Myocyte (in vitro differentiated cells): Measurements from ENCODE around the gene S100A16. TPM values are rescaled to one million over a fixed set of nuclear protein-coding genes. Genes with fewer than 3 reads are reported as not detected.
"Not testable (repeated sequence)": the region's sequence is repeated elsewhere in the genome, so short reads cannot be mapped to it uniquely, and the experiment has no call there.

Experiments
- DNase-seq: peaks from one replicate; pipeline ENCODE4 v3.0.0-alpha.2; 2012; ENCODE audit warnings: low read depth
- polyA plus RNA-seq: library from polyadenylated mRNA; unstranded; fragments of >200 nt; gene quantifications from one replicate; pipeline ENCODE4 v1.2.1, GENCODE V29; 2012; ENCODE audit warnings: missing spikeins
- total RNA-seq: library from RNA; depleted of rRNA; stranded (reverse); fragments of >200 nt; gene quantifications from 2 replicates; pipeline ENCODE4 v1.2.3, GENCODE V29; 2014

Gene S100A16, protein sequence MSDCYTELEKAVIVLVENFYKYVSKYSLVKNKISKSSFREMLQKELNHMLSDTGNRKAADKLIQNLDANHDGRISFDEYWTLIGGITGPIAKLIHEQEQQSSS
- 591 and 800 TPM in 2 replicates for total RNA-seq
- 646 TPM for polyA plus RNA-seq

DNA sequence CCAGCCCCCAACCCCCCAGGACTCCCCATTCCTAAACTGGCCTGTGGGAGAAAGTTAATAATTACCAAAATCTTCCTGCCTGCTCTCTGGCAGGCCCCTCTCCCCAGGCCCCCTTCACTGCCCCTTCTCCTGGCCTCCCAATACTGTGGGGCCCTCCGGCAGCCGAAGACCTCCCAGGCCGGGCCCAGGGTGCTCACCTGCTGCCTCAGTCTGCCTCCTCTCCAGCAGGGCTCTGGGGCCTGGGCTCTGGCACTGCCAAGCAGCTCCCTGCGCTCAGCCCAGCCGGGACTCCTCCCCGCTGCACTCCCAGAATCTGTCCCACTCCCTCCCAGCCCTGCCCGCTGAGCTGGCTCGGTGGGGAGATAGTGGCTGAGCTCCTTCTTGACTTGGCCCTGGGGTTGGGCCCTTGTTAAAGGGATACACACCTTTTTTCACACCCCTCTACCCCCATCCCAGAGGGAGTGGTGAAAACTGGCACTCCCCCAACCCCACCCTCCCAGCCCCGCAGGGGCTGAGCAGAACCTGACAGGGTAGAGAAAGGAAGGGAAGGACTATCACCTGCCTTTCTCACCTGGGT lies at the start of gene S100A16:
S100A16 (minus strand) TSS at position 383 of the 577 bp plus-strand sequence. CDS start 4,986 bp downstream, outside the sequence.
- DNase-seq: peak; percentile 90

DNA sequence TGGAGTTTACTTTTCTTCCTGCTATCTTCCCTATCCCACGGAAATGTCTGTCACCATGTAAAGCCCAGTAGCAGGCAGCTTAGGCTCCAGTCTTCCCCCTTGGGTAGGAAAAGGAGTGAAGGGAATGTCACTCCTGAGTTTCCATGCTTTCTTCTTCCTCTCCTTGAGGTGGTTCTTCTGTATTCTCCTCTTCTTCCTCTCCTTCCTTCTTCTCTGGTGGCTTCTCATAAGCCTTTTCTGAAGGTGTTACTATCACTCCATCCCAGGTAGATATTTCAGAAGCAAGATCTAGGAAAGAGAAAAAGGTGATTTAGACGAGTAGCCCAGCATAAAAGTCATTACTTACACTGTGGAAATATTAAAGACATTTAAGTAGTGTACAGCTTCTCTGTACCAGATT lies 49.3 kb upstream of the S100A16 start:
- no peak for DNase-seq

DNA sequence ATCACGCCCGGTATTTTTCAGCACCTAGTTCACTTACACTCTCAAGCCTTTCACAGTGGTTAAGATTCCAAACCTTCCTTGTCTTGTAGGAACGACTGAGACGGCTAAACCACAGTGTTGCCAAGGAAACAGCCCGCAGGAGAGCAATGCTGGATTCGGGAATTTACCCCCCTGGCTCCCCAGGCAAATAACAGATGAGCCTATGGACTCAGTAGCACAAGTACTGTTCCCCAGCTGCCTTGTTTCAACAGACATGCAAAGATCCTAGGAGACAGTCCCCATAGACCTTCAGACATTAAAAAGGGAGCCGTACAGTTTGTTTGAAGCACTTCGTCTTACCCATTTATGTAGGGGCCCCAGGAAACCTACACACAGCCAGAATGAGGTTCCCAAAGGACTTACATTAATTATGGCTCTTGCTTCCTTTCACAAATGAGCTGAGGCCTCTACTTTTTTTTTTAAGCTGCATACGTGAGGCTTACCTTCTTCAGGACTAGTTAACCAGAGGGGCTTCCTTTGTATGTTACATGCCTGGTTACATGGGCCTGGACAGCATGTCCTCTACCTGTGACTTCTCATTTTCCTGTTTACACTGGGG lies 48.3 kb upstream of the S100A16 start:
- DNase-seq: no peak

DNA sequence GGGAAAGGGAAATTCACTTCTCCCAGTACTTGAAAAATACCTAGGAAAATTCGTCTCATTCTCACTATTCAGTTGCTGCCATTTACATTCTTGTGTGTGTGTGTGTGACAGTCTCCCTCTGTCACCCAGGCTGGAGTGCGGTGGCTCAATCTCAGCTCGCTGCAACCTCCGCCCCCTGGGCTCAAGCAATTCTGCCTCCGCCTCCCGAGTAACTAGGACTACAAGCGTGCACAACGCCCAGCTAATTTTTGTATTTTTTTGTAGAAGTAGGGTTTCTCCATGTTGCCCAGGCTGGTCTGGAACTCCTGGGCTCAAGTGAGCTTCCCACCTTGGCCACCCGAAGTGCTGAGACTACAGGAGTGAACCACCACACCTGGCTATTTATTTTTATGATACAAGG lies 46.7 kb upstream of the S100A16 start:
- no peak for DNase-seq

DNA sequence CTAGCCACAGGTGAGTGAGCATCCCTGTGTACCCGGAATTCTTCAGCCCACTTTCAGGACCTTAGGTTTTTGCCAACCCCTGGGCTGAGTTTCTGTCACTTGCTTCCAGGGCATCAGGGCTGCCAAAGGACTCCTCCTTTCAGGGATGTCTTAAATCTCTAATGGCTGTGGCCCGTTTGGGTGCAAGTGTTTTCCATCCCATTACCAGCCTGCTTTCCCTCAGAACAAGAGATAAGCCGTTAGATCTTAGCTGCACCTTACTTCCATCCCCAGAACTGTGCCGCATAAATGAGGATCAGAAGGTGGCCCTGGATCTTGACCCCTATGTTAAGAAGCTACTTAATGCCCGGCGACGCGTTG lies 46.2 kb upstream of the S100A16 start:
- no peak for DNase-seq

DNA sequence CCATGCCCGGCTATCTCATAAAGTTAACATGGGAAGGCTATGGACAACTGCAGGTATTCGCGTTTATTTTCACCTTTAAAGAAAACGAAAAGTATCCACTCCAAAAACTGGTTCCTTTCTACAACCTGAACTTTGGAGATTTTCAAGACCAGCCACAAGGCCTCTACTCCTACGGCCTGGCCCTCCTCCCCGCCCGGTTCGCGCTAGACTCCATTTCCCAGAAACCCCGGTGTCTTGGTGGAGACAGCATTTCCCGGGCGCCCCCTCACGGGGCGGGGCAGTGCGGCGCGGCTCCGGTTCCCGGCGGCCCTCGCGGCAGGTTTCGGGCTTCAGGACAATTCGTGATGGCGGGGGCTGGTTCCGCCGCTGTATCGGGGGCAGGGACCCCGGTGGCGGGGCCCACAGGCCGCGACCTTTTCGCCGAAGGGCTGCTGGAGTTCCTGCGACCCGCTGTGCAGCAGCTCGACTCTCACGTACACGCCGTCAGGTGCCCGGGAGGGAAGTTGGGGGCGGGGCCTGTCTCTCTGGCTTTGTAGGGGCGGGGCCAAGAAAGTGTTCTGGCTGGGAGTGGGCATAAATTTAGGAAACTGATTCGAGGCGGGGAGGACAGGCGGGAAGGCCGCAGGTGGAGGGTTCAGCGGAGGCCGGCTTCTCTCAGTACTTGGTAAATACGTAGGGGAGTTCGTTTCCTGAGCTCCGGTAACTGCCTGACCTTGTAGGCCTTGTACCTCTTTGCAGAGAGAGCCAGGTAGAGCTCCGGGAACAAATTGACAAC lies 45.6 kb upstream of the S100A16 start, which contains the start of gene SNAPIN:
SNAPIN (plus strand) TSS at position 304 of the 775 bp plus-strand sequence; CDS start at position 345, 41 bp downstream.
- peak; percentile 93 for DNase-seq

DNA sequence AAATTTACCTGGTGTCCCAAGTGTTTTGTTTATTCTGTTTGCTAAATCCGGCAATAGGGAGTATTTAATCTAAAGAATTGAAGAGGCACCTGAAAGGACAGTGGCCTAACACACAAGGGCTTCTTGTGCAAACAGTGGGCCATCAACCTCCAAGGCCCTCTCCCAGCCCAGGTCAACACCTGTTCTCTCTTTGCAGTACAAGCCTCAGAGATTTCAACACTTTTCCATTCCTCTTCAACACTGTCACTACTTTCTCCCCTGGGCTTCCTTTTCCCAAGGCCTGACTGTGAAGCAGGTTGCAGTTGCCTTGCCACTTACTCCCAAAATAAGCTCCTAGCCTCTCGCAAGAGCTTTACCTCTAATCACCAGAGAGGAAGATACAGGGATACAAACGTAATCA lies 42.4 kb upstream of the S100A16 start:
- no peak for DNase-seq

DNA sequence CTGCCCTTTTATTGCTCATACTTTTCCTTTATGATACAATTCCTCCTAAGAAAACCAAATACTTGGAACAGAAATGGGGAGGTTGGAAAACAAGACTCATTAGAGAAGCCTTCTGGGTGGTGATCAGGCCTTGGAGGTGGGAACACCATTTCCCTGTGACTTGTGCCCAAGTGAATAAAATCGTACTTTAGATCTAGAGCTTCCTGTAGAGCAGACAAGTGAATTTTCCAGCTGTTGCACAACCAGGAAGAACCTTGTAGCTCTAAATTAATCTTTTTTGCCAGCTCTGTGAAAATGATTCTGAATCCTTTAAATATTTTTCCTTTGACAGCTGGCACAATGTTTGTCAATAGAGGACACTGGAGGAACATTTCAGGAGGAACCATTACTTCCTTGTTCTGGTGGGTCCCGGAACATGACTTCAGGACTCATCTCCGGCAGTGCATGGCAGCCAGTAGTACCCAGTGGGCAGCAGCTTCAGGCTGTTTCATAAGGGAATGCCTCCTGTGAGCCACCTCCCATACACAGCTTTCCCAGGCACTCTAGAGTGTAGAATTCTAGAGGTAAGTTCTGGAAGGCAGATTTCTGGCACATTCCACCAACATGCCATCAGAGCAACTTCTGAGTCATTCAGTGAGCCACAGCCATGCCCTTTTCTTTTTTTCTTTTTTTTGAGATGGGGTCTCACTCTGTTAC lies 40.0 kb upstream of the S100A16 start:
- no peak for DNase-seq

DNA sequence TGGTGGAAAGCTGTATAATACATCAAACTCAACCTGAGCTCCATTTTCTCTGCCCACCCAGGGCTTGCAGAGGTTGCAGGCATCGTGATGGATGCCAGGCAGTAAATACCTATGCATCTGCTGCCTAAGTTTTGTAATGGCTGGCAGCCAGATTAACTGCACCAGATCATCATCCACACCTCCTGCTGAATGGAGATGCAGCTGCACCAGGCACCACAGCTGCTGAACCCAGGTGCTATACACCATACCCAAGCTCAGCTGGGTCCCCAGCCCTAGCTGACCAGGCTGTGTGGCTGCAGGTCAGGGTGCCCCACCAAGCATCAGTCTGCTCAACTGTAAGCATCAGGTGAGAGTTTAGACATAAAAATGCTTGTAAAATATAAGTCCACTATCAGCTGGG lies 38.8 kb upstream of the S100A16 start:
- no peak for DNase-seq

DNA sequence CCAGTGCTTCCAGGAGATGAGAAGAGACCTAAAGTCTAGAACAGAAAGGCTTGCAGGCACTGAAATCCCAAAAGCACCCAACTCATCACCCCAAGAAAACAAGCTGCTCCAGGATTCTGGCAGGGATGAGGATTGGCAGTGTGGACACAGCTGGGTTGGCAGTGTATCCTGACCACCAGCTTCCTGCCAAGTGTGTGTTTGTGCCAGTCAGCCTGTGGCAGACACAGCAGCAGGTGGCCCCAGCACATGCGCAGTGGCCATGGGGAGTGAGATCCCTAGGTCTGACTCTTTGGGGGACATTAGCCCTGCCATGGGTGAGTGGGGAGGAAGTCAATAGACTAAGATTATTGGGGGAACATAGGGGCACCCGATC lies 36.9 kb upstream of the S100A16 start:
- peak; percentile 95 for DNase-seq

DNA sequence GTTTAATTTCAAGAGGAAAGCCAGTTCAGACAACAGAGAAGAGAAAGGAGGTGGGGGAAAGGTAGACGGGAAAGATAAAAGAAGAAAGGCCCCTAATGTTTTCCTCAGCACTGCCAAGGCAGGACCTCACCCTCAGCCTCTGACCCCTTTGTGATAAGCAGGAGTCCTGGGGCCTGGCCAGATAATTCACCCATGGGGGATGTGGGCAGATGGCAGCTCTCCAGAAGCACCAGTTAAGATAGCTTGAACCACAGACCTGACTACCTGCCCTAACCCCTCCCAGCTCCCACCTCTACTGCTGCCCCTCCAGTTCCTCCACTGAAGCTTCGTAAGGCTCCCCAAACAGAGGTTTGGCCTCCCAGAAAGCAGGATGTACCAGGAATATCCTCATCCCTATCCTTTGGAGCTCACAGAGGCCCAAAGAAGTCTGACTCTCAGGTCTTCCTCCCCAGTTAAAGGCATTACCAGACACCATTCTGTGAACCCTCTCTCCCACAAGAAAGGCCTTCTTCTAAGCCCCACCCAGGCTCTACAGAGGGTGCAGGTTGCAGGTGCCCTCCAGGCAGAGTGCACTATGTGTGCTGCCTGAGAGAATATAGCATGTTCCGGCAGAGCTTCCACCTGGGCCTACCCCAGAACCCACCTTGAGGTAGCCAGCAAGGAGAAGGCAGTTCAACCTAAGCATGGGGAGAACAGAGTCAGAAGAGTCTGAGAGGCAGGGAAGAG lies 36.4 kb upstream of the S100A16 start:
- no peak for DNase-seq

DNA sequence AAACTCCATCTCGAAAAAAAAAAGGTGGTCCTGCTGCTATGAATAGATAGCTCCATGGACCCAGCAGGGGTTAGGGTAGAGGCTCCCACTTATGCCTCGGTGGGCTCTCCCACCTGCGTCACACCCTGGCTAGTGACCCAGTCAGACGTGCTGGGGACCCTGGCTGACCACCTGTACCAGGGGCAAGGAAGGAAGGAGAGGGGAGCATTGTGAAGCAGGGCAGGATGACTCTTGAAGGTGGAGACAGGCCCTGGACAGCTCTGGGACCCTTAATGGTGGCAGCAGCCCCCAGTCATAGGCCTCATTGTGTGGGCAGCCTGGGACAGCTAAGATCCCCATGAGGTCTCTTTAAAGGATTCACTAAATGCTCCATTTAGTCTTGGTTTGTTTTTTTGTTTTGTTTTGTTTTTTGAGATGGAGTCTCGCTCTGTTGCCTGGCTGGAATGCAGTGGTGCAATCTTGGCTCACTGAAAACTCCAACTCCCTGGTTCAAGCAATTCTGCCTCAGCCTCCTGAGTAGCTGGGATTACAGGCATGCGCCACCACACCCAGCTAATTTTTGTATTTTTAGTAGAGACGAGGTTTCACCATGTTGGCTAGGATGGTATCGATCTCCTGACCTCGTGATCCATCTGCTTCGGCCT lies 35.2 kb upstream of the S100A16 start:
- no peak for DNase-seq

DNA sequence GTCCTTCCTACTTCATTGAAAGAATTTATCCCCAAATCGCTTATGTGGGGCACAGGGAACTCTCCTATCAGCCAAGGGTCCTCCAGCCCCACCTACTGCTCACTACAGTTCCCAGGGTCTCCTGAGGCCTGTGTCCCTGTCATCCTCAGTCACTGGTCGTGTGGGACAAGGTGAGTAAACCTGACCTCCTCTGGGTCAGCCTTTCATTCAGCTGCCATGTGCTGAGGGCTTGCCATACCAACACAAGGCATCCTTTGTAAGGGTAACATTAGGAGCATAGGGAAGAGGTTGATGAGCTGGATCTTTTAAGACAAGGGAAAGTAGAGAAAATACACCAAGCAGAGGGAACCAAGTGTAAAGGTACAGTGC lies 34.4 kb upstream of the S100A16 start:
- no peak for DNase-seq

DNA sequence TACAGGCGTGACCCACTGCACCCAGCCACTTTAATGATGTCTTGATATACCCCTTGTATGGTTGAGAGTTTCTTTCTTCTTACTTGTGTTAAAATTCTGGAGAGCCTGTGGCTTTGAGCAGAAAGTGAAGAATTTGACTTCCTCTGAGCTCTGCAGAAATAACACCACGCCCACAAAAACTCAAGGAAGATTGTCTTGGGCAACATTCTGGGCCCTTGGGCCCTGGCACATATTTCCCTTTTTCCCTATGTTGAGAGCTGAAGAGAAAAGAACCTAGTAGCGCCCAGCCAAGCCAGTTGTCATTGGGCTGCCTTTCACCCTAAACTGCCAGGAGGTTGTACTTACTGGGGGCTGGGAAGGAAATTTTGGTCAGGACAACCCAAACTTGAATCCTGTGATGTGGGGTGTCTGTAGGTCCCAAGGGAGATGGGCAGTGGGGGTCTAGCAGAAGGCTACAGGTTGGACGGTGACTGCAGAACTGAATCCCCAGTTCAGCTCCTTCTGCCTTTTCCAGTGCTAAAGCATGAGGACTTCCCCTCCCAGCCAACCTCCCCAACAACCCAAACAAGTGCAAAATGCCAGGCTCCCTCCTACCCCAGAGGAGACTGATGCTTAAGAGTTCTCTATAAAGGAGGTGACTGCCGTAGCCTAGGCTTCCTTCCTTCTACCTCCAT lies 33.9 kb upstream of the S100A16 start:
- DNase-seq: no peak

DNA sequence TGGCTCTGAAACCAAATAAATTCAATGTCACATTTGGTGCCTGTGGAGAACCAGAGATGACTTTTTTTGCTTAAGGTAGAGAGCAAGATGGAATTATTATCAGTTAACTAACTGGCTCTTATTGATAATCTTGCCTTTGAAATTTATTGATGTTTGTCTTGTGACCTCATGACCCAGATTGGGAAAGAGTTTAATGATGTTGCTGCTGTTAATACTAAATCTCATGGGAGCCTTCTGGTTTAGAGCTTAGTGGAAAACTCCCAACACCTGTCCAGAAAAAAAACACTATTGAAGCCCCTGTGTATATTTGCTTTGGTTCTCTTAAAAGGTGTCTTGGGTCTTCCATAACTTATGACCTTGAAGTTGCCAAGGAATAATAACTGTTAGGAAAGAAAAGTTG lies 30.9 kb upstream of the S100A16 start:
- no peak for DNase-seq

DNA sequence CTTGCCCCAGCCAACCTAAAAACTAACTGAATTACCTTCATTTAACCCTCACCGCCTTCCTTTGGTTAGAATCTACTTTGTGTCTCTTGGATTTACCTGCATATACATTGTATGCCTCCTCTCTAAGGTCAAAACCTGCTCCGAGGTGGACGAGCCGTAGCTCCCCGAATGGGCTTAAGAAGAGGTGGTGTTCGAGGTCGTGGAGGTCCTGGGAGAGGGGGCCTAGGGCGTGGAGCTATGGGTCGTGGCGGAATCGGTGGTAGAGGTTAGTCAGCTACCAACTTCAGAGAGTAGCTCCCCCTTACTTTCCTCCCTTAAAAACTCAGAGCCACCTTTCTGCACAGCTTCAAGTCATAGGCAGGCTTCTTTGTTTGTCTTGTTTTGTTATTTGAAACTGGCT lies 30.2 kb upstream of the S100A16 start:
- no peak for DNase-seq

DNA sequence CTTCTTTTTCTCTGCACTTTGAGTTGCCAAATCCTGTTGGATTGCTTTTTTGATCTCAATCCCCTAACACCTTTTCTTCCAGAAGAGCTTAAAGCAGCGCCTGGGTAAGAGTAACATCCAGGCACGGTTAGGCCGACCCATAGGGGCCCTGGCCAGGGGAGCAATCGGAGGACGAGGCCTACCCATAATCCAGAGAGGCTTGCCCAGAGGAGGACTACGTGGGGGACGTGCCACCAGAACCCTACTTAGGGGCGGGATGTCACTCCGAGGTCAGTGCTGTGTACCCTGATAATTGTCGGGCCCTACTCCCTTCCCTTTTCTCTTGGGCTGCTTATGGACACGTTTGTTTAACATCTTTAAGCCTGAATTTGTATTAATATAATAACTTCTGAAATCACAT lies 29.2 kb upstream of the S100A16 start:
- no peak for DNase-seq

DNA sequence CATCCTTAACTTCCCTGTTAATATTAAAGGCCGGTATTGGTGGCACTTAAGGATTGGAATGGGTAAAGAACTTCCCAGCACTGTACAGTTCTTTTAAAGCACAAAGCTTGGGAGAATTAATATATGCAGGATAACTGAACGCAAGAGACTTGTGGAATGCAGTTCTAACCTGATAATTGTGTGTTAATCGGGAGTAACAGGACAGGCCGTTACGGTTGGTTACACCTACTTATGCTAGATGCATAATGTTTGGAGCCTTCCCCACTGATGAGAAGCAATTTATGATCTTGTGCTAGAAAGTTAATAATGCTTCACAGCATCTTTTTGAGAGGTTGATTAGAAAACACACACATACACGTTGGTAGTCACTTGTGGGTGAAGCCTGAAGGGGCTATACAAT lies 27.9 kb upstream of the S100A16 start:
- DNase-seq: no peak

DNA sequence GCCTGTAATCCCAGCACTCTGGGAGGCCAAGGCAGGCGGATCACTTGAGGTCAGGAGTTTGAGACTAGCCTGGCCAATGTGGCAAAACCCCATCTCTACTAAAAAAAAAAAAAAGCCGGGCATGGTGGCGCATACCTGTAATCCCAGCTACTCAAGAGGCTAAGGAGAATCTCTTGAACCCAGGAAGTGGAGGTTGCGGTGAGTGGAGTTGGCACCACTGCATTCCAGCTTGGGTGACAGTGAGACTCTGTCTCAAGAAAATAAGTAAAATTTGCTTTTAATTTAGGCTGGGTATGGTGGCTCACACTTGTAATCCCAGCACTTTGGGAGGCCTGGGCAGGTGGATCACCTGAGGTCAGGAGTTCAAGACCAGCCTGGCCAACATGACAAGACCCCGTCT lies 27.3 kb upstream of the S100A16 start:
- DNase-seq: not testable (repeated sequence)

DNA sequence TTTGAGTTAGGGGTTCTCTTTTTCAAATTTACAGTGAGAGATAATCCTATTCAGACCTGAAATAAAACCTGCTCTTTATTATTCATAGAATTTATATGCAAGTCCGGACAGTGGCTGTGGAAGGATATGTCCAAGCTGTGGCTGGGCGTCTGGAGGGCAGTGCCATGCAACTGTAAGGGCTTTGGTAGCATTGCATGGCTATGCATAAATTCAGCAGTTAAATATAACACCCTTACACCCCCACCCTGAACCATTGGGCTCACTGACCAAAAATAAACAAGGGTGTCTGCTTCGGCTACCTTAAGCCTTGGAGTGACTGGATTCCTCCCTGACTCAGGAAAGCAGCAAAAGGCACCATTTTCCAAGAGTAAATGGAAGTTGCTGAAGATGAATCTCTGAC lies 26.3 kb upstream of the S100A16 start:
- DNase-seq: peak; percentile 82
